Psoas muscle (tissue), 8 donors: ENCODE data around the gene DAW1. TPM values are rescaled to one million over a fixed set of nuclear protein-coding genes. Genes with fewer than 3 reads are reported as not detected.

ENCODE experiments used
- ATAC-seq, 4 donors: fragments of 200-7000 bp; cut with Tn5 transposase; one replicate each; pipeline ENCODE4 v1.9.1; 2020; ENCODE audit warnings: moderate library complexity in 3 of 4, mild to moderate bottlenecking in 2 of 4
- DNase-seq, 2 donors: peaks; one replicate each; pipeline ENCODE4 v3.0.0-alpha.2; 2020
- H3K27ac ChIP-seq: fragments of 200-600 bp; one replicate; pipeline ENCODE4 v1.8.0; 2022
- H3K27me3 ChIP-seq, 3 donors: fragments of 200-600 bp in 1 of 3; one replicate each; pipeline versions ENCODE4 v1.6.1 to v1.8.0; 2013 to 2022; ENCODE audit warnings: low read length in 2 of 3, mild to moderate bottlenecking in 2 of 3, moderate library complexity in 1 of 3; ENCODE audit not compliant: insufficient read depth in 3 of 3
- H3K36me3 ChIP-seq, 2 donors: fragments of 200-600 bp in 1 of 2; one replicate each; pipeline versions ENCODE4 v1.6.1 to v1.8.0; 2013 to 2022; ENCODE audit warnings: low read depth in 1 of 2, mild to moderate bottlenecking in 1 of 2, moderate library complexity in 1 of 2; ENCODE audit not compliant: insufficient read depth in 1 of 2
- H3K4me1 ChIP-seq: fragments of 200-600 bp; one replicate; pipeline ENCODE4 v1.8.0; 2022
- H3K4me3 ChIP-seq: fragments of 200-600 bp; one replicate; pipeline ENCODE4 v1.8.0; 2022; ENCODE audit warnings: mild to moderate bottlenecking
- H3K9me3 ChIP-seq: fragments of 200-600 bp; one replicate; pipeline ENCODE4 v1.8.0; 2022
- CTCF ChIP-seq: fragments of 200-600 bp; IDR thresholded peaks from one replicate; pipeline ENCODE4 v1.8.0; 2022; ENCODE audit warnings: antibody characterized with exemption
- WGBS, 3 donors: extraction: QIAGEN DNeasy Blood & Tissue Kit; methylation state at CpG; one replicate each; pipeline versions ENCODE4 v1.1.6 to v1.1.7; 2013; 5-methylcytosine and 5-hydroxymethylcytosine counted together
- intact Hi-C, 2 donors: fragments of 100-400 bp; cut with DNase I; formaldehyde crosslinking; loops; one replicate each; pipeline versions ENCODE4 v1.11.0 to v1.14.2; 2022
- polyA plus RNA-seq, 3 donors: library from polyadenylated mRNA; stranded (reverse); fragments of 200-250 nt; gene quantifications; one replicate each; pipeline ENCODE4 v1.2.3, GENCODE V29; 2013
- total RNA-seq, 4 donors: library from RNA; stranded (reverse); fragmentation: NEBNext Ultra II Directional in 2 of 4; extraction: Animal tissue kit (Norgen Biotek cat#: 25700) in 2 of 4; gene quantifications; one replicate each; pipeline versions ENCODE4 v1.2.1 to v1.2.4, GENCODE V29; 2021 to 2023
- donor health status: healthy with polysubstance abuse.
- donor health status: DM: no; HTN: no; CAD: no; lungs with moderate emphysema.
- donor health status: Bipolar disorder and iron deficiency.
- donor health status: healthy.
- donor health status: DM: yes; HTN: yes; CAD: no.
- donor health status: DM: no; HTN: no; CAD: no.
- donor health status: DM: no; HTN: no; CAD: no.
- donor health status: DM: yes; HTN: yes; CAD: no.

DAW1 gene
- total and polyA plus RNA-seq, 7 donors: 0.03 to 0.21 TPM; not detected in 5

GRCh38 chr2:227880460-227880859, 9.0 kb downstream of the DAW1 start:
- ATAC-seq: no peak
- Histone ChIP-seq H3K27ac (no peak overlapping the region), H3K4me3 (no peak overlapping the region), H3K4me1 (no peaks in the 10 kb centered on the region), H3K36me3 (no peaks in the 10 kb centered on the region), H3K27me3 (peaks cover 0 to 3% (median 0%) of the 10 kb centered on the region in 3 donors), H3K9me3 (no peaks in the 10 kb centered on the region)
- intact Hi-C loops: no loop called here
- no peak for TF ChIP-seq CTCF
- no peak for DNase-seq
- 69 to 89% (median 84%) methylated on average over 3 of the region's 3 CpGs for whole genome bisulfite sequencing, 3 donors

GRCh38 chr2:227881866-227882517, 10.6 kb downstream of the DAW1 start:
- Histone ChIP-seq H3K9me3 (no peaks in the 10 kb centered on the region), H3K36me3 (no peaks in the 10 kb centered on the region), H3K27me3 (no peaks in the 10 kb centered on the region), H3K4me3 (no peak overlapping the region), H3K27ac (no peak overlapping the region), H3K4me1 (no peaks in the 10 kb centered on the region)
- ATAC-seq (no peak), DNase-seq (no peak)
- intact Hi-C loops: no loop called here
- TF ChIP-seq CTCF: no peak
- 56 to 74% (median 70%) methylated on average over 4 of the region's 4 CpGs for WGBS, 3 donors

DNA sequence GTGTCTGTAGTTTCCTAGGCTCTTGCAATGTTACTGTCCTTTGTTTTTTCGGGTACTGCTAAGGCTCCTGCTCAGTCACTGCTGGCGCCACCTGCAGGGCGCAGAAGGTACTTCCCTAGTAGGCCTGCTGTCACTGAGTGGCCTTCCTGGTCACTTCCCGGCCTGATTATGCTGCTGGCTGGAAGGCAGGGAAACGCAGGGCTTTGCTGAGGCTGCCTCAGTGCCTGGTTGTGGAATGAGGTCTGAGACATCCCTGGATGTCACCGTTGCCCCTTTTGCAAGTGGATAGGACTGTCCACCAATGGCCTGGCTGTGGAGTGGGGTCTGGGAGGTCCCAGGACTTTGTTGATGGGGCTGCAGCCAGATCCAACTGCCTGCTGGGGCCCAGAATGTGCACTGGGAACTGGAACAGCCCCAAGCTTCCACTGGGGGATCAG, 13.1 kb downstream of the DAW1 start:
- DNase-seq (peak; percentile 39 to 67), ATAC-seq (peak in 1 of 4 donors; percentile 49)
- no peaks in the 10 kb centered on the region for H3K36me3 ChIP-seq
- intact Hi-C loops: no loop called here
- H3K4me1 ChIP-seq: no peaks in the 10 kb centered on the region
- WGBS, 3 donors: 23 to 29% (median 25%) methylated on average over 6 of the region's 6 CpGs
- TF ChIP-seq CTCF: peak; percentile 34
- no peak overlapping the region for H3K27ac ChIP-seq
- H3K4me3 ChIP-seq: no peak overlapping the region
- H3K27me3 ChIP-seq: no peaks in the 10 kb centered on the region
- no peaks in the 10 kb centered on the region for H3K9me3 ChIP-seq

GRCh38 chr2:227886149-227886548, 14.7 kb downstream of the DAW1 start:
- Histone ChIP-seq H3K4me1 (no peaks in the 10 kb centered on the region), H3K9me3 (no peaks in the 10 kb centered on the region), H3K27me3 (no peaks in the 10 kb centered on the region), H3K4me3 (no peak overlapping the region), H3K27ac (no peak overlapping the region), H3K36me3 (no peaks in the 10 kb centered on the region)
- WGBS, 3 donors: 74 to 75% (median 74%) methylated on average over 4 of the region's 4 CpGs
- no peak for TF ChIP-seq CTCF
- DNase-seq (no peak), ATAC-seq (no peak)
- intact Hi-C loops: no loop called here

GRCh38 chr2:227888289-227888688, 16.9 kb downstream of the DAW1 start:
- intact Hi-C loops: no loop called here
- no peak for ATAC-seq
- no peak overlapping the region for H3K27ac ChIP-seq
- no peaks in the 10 kb centered on the region for H3K27me3 ChIP-seq
- H3K4me3 ChIP-seq: no peak overlapping the region
- H3K36me3 ChIP-seq: no peaks in the 10 kb centered on the region
- DNase-seq: no peak
- no peaks in the 10 kb centered on the region for H3K9me3 ChIP-seq
- H3K4me1 ChIP-seq: no peaks in the 10 kb centered on the region
- no peak for TF ChIP-seq CTCF
- WGBS, 3 donors: 11 to 22% (median 14%) methylated on average over 5 of the region's 5 CpGs
